ENCODE measurements around the gene FBXO39.

DNA sequence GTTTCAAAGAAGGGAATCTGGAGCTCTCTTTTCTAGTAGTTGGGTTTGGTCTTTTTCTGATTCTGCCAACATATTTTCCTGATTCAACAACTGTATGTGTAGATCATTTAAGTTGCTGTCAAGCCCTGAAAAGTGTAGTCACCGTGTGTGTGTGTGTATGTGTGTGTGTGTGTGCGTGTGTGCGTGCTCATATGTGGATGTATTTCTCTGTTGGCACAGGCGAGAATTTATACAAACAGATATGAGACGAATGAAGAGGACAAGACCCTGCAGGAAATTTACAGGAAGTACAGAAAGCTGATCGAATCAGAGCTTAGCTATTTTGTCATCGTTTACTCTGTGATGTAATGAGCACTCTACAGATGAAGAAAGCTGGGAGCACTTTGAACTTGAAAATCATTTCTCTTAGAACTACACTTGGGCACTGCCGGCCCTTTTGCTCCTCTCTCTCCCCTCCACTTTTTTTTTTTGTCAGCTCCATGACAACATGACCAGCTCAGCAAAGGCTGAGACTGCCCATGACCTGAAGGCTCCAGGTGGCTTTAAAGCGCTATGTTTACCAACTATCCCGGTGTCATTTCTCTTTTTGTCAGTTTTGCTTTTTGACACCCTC is 11.2 kb downstream of the FBXO39 start:
- TF ChIP-seq POLR2A (IDR thresholded peaks at IDR 0.05) (no peak), POLR2AphosphoS5 (IDR thresholded peaks at IDR 0.05) (no peak), EP300 (IDR thresholded peaks at IDR 0.05; ENCODE audit: low read depth) (no peak)
- TF ChIP-seq, protein P1, sequence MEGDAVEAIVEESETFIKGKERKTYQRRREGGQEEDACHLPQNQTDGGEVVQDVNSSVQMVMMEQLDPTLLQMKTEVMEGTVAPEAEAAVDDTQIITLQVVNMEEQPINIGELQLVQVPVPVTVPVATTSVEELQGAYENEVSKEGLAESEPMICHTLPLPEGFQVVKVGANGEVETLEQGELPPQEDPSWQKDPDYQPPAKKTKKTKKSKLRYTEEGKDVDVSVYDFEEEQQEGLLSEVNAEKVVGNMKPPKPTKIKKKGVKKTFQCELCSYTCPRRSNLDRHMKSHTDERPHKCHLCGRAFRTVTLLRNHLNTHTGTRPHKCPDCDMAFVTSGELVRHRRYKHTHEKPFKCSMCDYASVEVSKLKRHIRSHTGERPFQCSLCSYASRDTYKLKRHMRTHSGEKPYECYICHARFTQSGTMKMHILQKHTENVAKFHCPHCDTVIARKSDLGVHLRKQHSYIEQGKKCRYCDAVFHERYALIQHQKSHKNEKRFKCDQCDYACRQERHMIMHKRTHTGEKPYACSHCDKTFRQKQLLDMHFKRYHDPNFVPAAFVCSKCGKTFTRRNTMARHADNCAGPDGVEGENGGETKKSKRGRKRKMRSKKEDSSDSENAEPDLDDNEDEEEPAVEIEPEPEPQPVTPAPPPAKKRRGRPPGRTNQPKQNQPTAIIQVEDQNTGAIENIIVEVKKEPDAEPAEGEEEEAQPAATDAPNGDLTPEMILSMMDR (IDR thresholded peaks at IDR 0.05) = no peak

Measured in transverse colon (tissue), 4 donors.